HUES48 (cell line): ENCODE data around the gene SNX9.
A peak's percentile ranks its signal among the peaks of the same experiment; 100 is the strongest.

ENCODE experiments used
- H3K27ac ChIP-seq: one replicate; pipeline ENCODE4 v1.7.0; 2013; ENCODE audit warnings: low read depth, low read length, inconsistent platforms
- H3K27me3 ChIP-seq: 2 replicates; pipeline ENCODE4 v1.6.1; 2013; ENCODE audit warnings: mild to moderate bottlenecking, low read length; ENCODE audit not compliant: control insufficient read depth, insufficient read depth
- H3K36me3 ChIP-seq: 2 replicates; pipeline ENCODE4 v1.6.1; 2013; ENCODE audit warnings: low read length; ENCODE audit not compliant: control insufficient read depth, insufficient read depth
- H3K4me1 ChIP-seq: 2 replicates; pipeline ENCODE4 v1.6.1; 2013; ENCODE audit warnings: mild to moderate bottlenecking, low read length; ENCODE audit not compliant: control insufficient read depth, insufficient read depth
- H3K4me3 ChIP-seq: 2 replicates; pipeline ENCODE4 v1.5.1; 2013; ENCODE audit warnings: mild to moderate bottlenecking, low read depth, low read length
- H3K9ac ChIP-seq: 2 replicates; pipeline ENCODE4 v1.6.1; 2013; ENCODE audit warnings: mild to moderate bottlenecking, low read depth, low read length, moderate library complexity
- H3K9me3 ChIP-seq: 2 replicates; pipeline ENCODE4 v1.6.1; 2013; ENCODE audit warnings: low read length; ENCODE audit not compliant: control insufficient read depth, insufficient read depth

SNX9 gene

GRCh38 chr6:157974967-157975366 is 151.9 kb downstream of the SNX9 start:
- Histone ChIP-seq H3K36me3 (no peaks in the 10 kb centered on the region), H3K27me3 (peaks cover 4% of the 10 kb centered on the region; the same call in 1 of the 2 replicates), H3K4me1 (no peaks in the 10 kb centered on the region), H3K9me3 (no peaks in the 10 kb centered on the region), H3K27ac (no peak overlapping the region), H3K9ac (no peak overlapping the region), H3K4me3 (no peak overlapping the region)

- Histone ChIP-seq H3K36me3 (no peaks in the 10 kb centered on the region), H3K27me3 (peaks cover 8% of the 10 kb centered on the region), H3K4me3 (no peak overlapping the region), H3K27ac (no peak overlapping the region), H3K9ac (no peak overlapping the region), H3K4me1 (no peaks in the 10 kb centered on the region), H3K9me3 (no peaks in the 10 kb centered on the region)
Observed at GRCh38 chr6:157975456-157975855, 152.4 kb downstream of the SNX9 start.

- H3K27ac ChIP-seq: no peak overlapping the region
- no peaks in the 10 kb centered on the region for H3K36me3 ChIP-seq
- no peak overlapping the region for H3K9ac ChIP-seq
- no peaks in the 10 kb centered on the region for H3K9me3 ChIP-seq
- peaks cover 18% of the 10 kb centered on the region for H3K27me3 ChIP-seq
- H3K4me1 ChIP-seq: peaks cover 7% of the 10 kb centered on the region; the same call in 1 of the 2 replicates
- H3K4me3 ChIP-seq: no peak overlapping the region
Observed at GRCh38 chr6:157976345-157977175, 153.5 kb downstream of the SNX9 start.

DNA sequence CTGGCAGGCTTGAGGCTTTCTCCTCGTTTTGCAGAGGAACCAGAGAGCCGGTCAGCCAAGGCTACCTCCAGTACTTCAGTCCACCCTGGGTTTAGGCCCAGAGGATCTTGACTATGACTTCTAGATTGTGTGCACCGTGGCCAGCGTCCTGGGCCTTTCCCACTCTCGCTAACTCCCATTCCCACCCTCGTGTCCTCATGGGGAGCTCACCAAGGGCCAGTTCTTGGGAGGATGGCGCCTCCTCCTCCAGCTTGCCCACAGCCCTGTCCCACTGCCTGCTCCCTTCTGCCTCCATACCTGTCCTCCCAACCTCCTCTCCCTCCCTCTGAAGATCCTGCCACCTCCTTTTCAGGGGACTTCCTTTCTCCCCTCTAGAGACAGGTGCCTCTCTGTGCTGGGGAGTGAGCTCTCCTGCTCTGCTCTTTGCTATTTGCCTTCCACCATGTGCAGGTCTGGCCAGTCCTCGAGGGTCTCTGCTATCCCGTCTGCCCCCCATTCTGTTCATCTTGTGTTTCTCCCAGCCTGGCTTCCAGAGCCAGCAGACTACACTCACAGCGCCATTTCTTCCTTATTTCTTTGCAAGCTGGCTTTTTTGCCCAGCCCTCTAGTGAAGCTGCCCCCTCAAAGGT is 154.2 kb downstream of the SNX9 start:
- H3K36me3 ChIP-seq: no peaks in the 10 kb centered on the region
- no peak overlapping the region for H3K4me3 ChIP-seq
- H3K9ac ChIP-seq: no peak overlapping the region
- no peaks in the 10 kb centered on the region for H3K9me3 ChIP-seq
- H3K27me3 ChIP-seq: peaks cover 18% of the 10 kb centered on the region
- peaks cover 7% of the 10 kb centered on the region; the same call in 1 of the 2 replicates for H3K4me1 ChIP-seq
- no peak overlapping the region for H3K27ac ChIP-seq

DNA sequence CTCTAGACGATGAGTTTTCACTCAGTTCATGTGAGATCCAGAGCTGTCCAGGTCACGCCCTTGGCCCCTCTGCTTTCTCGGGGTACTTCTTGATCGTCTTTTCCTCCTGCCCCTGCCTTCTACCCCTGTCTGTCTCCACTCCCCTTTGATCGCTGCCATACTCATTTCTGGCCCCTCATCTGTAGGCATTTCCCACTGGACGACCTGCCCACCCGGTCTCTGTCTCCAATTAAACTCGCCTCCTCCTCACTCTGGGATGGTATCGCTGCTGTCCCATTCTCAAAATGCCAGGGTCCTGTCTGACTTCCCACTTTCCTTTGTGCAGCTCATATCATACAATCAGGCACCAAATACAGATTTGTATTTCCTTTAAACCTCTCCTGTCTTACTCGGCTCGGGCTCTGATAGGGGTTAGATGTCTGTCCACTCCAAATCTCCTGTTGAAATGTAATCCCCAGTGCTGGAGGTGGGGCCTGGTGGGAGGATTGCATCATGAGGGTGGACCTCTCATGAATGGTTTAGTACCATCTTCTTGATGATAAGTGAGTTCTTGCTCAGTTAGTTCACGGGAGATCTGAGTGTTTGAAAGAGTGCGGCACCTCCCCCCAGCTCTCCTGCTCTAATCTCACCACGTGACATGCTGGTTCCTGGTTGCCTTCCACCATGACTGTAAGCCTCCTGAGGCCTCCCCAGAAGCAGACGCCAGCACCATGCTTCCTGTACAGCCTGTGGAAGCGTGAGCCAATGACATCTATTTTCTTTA is 155.2 kb downstream of the SNX9 start:
- Histone ChIP-seq H3K4me3 (no peak overlapping the region), H3K9me3 (no peaks in the 10 kb centered on the region), H3K9ac (no peak overlapping the region), H3K27me3 (peaks cover 18% of the 10 kb centered on the region), H3K36me3 (no peaks in the 10 kb centered on the region), H3K4me1 (peaks cover 16% of the 10 kb centered on the region), H3K27ac (no peak overlapping the region)

DNA sequence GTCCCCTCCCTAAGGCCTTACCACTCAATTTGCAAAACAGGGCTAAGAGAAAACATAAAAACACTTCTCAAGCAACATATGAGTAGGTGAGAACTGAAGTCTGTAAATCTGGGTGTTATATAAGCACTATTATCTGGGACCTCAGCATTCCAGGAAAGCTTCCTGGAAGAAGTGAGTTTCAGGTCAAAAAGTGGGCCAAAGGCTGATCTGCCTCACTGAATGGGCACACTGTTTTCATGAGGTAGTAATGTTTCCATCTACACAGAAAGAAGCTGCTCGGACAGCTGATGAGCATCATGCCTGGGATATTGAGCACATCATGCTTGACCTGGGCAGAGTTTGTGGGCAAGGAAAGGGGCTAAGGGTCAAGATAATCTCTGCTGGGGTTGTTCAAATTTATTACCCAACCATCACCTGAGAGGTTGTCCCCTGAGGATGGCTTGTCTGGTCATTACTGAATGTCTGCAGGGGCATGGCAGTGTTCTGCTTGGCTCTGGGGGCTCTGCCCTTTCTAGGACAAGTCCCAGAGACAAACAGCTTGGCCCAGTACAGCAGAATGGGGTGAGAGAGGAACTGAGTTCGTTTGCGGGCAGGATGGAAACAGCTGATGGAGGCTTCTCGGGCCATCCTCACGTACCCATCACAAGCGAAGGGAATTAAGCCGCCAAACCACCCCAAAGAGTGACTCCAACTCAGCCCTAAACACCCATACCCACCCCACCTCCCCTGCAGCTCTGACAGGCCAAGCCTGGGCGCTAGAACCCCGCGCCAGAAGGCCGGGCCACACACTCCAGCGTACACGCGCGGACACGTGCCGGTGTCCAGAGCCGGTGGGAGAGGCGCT is 157.5 kb downstream of the SNX9 start:
- Histone ChIP-seq H3K36me3 (no peaks in the 10 kb centered on the region), H3K4me3 (peak overlapping the region; percentile 68), H3K9me3 (no peaks in the 10 kb centered on the region), H3K27me3 (peaks cover 18% of the 10 kb centered on the region), H3K9ac (peak overlapping the region; percentile 24; the same call in 1 of the 2 replicates), H3K27ac (peak overlapping the region; percentile 48), H3K4me1 (peaks cover 31% of the 10 kb centered on the region)

DNA sequence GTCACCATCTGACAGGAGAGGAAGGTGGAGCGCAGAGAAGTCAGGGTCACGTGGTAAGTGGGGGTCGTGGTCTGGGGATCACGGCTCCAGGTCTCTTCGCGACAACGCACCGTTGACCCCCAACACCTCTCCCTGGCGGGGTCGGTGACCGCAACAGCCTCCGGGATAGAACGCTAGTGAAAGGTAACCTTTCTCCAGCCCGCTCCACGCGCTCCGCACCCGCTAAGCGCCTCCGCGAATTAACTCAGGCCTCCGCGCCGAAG is 158.0 kb downstream of the SNX9 start:
- H3K9me3 ChIP-seq: no peaks in the 10 kb centered on the region

DNA sequence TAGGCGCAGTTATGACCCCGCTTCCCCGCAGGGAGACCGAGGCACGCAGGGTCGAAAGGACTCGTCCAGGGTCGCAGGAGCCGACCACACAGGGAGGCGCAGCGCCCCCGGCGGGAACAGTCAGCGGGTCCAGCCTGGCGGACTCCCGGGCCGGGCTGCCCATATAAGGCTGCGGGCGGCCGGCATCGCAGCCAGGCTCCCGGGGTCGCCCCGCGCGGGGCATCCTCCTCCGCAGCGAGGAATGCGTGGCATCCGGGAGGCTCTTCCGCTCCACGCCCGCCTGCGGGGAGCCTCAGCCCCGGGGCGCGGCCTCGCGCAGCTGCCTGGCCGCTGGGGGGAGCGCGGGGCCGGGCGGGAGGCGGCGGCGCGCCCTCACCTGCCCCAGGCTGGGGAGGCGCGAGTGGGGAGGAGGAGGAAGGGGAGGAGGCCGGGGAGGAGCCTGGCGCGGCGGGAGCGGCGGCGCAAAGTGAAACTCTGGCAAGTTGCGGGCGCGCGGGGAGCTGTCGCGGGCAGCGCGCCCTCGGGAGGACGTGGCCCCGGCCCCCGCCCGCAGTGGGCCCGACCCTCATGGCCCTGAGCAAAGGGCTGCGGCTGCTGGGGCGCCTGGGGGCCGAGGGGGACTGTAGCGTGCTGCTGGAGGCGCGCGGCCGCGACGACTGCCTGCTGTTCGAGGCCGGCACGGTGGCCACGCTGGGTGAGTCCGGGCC is 158.5 kb downstream of the SNX9 start, which contains the start of gene SYNJ2:
SYNJ2 (plus strand) TSS at position 469 of the 707 bp plus-strand sequence; CDS start at position 568, 99 bp downstream.
- H3K9me3 ChIP-seq: no peaks in the 10 kb centered on the region
- H3K27me3 ChIP-seq: peaks cover 18% of the 10 kb centered on the region
- peak within 1 kb of the TSS; percentile 83 for H3K9ac ChIP-seq
- H3K4me3 ChIP-seq: peak within 1 kb of the TSS; percentile 68
- H3K4me1 ChIP-seq: peaks cover 41% of the 10 kb centered on the region
- H3K27ac ChIP-seq: peak within 1 kb of the TSS; percentile 78
- H3K36me3 ChIP-seq: no peaks in the 10 kb centered on the region

More for the DNA sequence above, 158.0 kb downstream of the SNX9 start:
- Histone ChIP-seq H3K36me3 (no peaks in the 10 kb centered on the region), H3K9ac (peak overlapping the region; percentile 83; the same call in 1 of the 2 replicates), H3K27ac (peak overlapping the region; percentile 48), H3K4me3 (peak overlapping the region; percentile 68), H3K27me3 (peaks cover 18% of the 10 kb centered on the region), H3K4me1 (peaks cover 37% of the 10 kb centered on the region)

GRCh38 chr6:157982102-157982562 is 159.1 kb downstream of the SNX9 start:
- H3K27me3 ChIP-seq: peaks cover 18% of the 10 kb centered on the region
- H3K9ac ChIP-seq: peak overlapping the region; percentile 83
- H3K27ac ChIP-seq: peak overlapping the region; percentile 78
- no peaks in the 10 kb centered on the region for H3K36me3 ChIP-seq
- H3K9me3 ChIP-seq: no peaks in the 10 kb centered on the region
- peaks cover 42% of the 10 kb centered on the region for H3K4me1 ChIP-seq
- H3K4me3 ChIP-seq: peak overlapping the region; percentile 68
